Breast epithelium (tissue), 4 donors: ENCODE measurements around the gene VPS45. TPM values are rescaled to one million over a fixed set of nuclear protein-coding genes. Genes with fewer than 3 reads are reported as not detected.
"Not testable (repeated sequence)": the region's sequence is repeated elsewhere in the genome, so short reads cannot be mapped to it uniquely, and the experiment has no call there.

Experiments used
- DNase-seq, 2 donors: peaks; one replicate each; pipeline ENCODE4 v3.0.0-alpha.2; 2019; ENCODE audit warnings: low spot score in 2 of 2
- H3K27ac ChIP-seq, 2 donors: fragments of 200-600 bp; sonication (generic) in 1 of 2; one replicate each; pipeline ENCODE4 v1.5.1; 2016 to 2019; ENCODE audit warnings: mild to moderate bottlenecking in 1 of 2
- H3K27me3 ChIP-seq, 2 donors: fragments of 200-600 bp; sonication (generic) in 1 of 2; one replicate each; pipeline versions ENCODE4 v1.5.1 to v1.6.0; 2017 to 2019; ENCODE audit warnings: control low read depth in 1 of 2, mild to moderate bottlenecking in 1 of 2
- H3K36me3 ChIP-seq: fragments of 200-600 bp; one replicate; pipeline ENCODE4 v1.5.1; 2019
- H3K4me1 ChIP-seq, 2 donors: fragments of 200-600 bp; sonication (generic); one replicate each; pipeline ENCODE4 v1.5.1; 2016 to 2019; ENCODE audit warnings: control low read depth in 1 of 2
- H3K4me3 ChIP-seq, 3 donors: fragments of 200-600 bp; sonication (generic); 1 replicate in 2 of 3; 2 replicates in 1 of 3; pipeline ENCODE4 v1.5.1; 2016 to 2019; ENCODE audit warnings: mild to moderate bottlenecking in 3 of 3, moderate library complexity in 2 of 3
- H3K9me3 ChIP-seq, 2 donors: fragments of 200-600 bp; sonication (generic) in 1 of 2; one replicate each; pipeline ENCODE4 v1.5.1; 2016 to 2019; ENCODE audit warnings: control low read depth in 1 of 2
- CTCF ChIP-seq, 3 donors: fragments of 450-650 bp; IDR thresholded peaks; one replicate each; pipeline ENCODE4 v1.5.1; 2016 to 2017; ENCODE audit warnings: antibody characterized with exemption in 3 of 3, mild to moderate bottlenecking in 3 of 3, moderate library complexity in 3 of 3
- POLR2A ChIP-seq: fragments of 450-650 bp; IDR thresholded peaks from one replicate; pipeline ENCODE4 v1.6.1; 2016; ENCODE audit warnings: antibody characterized with exemption, mild to moderate bottlenecking, moderate library complexity
- POLR2AphosphoS5 ChIP-seq, 3 donors: sonication (generic); formaldehyde crosslinking; IDR thresholded peaks; one replicate each; pipeline ENCODE4 v1.6.1; 2017; ENCODE audit warnings: antibody characterized with exemption in 3 of 3
- intact Hi-C: fragments of 100-400 bp; cut with DNase I; formaldehyde crosslinking; loops from one replicate; pipeline ENCODE4 v1.15.1; 2023; ENCODE audit warnings: low total_unique reads
- total RNA-seq, 3 donors: library from RNA; depleted of rRNA; stranded (reverse); fragments of >200 nt; gene quantifications; one replicate each; pipeline ENCODE4 v1.1.0, GENCODE V29; 2016

VPS45 gene
- total RNA-seq, 3 donors from 2014 or later = 37.1 to 72.0 (median 45.6) TPM

- Histone ChIP-seq H3K36me3 (no peaks in the 10 kb centered on the region), H3K27me3 (no peaks in the 10 kb centered on the region), H3K27ac (no peak overlapping the region), H3K4me1 (no peaks in the 10 kb centered on the region), H3K4me3 (no peak overlapping the region), H3K9me3 (no peaks in the 10 kb centered on the region)
- no peak for DNase-seq
- TF ChIP-seq CTCF (IDR thresholded peaks at IDR 0.05) = no peak
- intact Hi-C loops = no loop called here
Observed at GRCh38 chr1:150051089-150051373, 16.5 kb upstream of the VPS45 start.

- H3K4me3 ChIP-seq, H3K4me1 ChIP-seq, H3K27me3 ChIP-seq, H3K9me3 ChIP-seq, H3K36me3 ChIP-seq, intact Hi-C loops, H3K27ac ChIP-seq, DNase-seq: not testable (repeated sequence)
Observed at GRCh38 chr1:150051905-150052412, 15.6 kb upstream of the VPS45 start.

- no peaks in the 10 kb centered on the region for H3K27me3 ChIP-seq
- no peaks in the 10 kb centered on the region for H3K4me1 ChIP-seq
- no peak overlapping the region for H3K27ac ChIP-seq
- H3K9me3 ChIP-seq = no peaks in the 10 kb centered on the region
- no peak for DNase-seq
- intact Hi-C loops = no loop called here
- H3K4me3 ChIP-seq = no peak overlapping the region
- H3K36me3 ChIP-seq = no peaks in the 10 kb centered on the region
- TF ChIP-seq POLR2A (no peak), CTCF (IDR thresholded peaks at IDR 0.05) (no peak)
Observed at GRCh38 chr1:150053926-150054325, 13.7 kb upstream of the VPS45 start.

GRCh38 chr1:150055507-150055906, 12.1 kb upstream of the VPS45 start:
- DNase-seq, H3K4me3 ChIP-seq, H3K27me3 ChIP-seq, intact Hi-C loops, H3K27ac ChIP-seq, H3K4me1 ChIP-seq, H3K9me3 ChIP-seq, H3K36me3 ChIP-seq: not testable (repeated sequence)

- TF ChIP-seq POLR2AphosphoS5 (IDR thresholded peaks at IDR 0.05) = no peak
- TF ChIP-seq CTCF (IDR thresholded peaks at IDR 0.05) = no peak
- TF ChIP-seq POLR2A = no peak
- Histone ChIP-seq H3K27me3 (no peaks in the 10 kb centered on the region), H3K27ac (no peak overlapping the region), H3K9me3 (no peaks in the 10 kb centered on the region), H3K4me1 (no peaks in the 10 kb centered on the region), H3K4me3 (no peak overlapping the region), H3K36me3 (no peaks in the 10 kb centered on the region)
- DNase-seq = no peak
- intact Hi-C loops = no loop called here
Observed at GRCh38 chr1:150056407-150056806, 11.2 kb upstream of the VPS45 start.

GRCh38 chr1:150060260-150060659, 7.3 kb upstream of the VPS45 start:
- no peak for TF ChIP-seq CTCF (IDR thresholded peaks at IDR 0.05)
- no peak for TF ChIP-seq POLR2AphosphoS5 (IDR thresholded peaks at IDR 0.05)
- no peak for TF ChIP-seq POLR2A
- H3K27me3 ChIP-seq = no peaks in the 10 kb centered on the region
- H3K27ac ChIP-seq = no peak overlapping the region
- no peak for DNase-seq
- no peaks in the 10 kb centered on the region for H3K9me3 ChIP-seq
- H3K4me3 ChIP-seq = no peak overlapping the region
- no peaks in the 10 kb centered on the region for H3K36me3 ChIP-seq
- intact Hi-C loops = no loop called here
- H3K4me1 ChIP-seq = no peaks in the 10 kb centered on the region
